ENCODE measurements around the gene ARMCX5. TPM values are rescaled to one million over a fixed set of nuclear protein-coding genes. Genes with fewer than 3 reads are reported as not detected.

Gene ARMCX5
- total and polyA plus RNA-seq, 2 donors (not counting 3 experiments of a cell fraction or from before 2014, with no cell fraction given), result 8.0 to 10.3 TPM

DNA sequence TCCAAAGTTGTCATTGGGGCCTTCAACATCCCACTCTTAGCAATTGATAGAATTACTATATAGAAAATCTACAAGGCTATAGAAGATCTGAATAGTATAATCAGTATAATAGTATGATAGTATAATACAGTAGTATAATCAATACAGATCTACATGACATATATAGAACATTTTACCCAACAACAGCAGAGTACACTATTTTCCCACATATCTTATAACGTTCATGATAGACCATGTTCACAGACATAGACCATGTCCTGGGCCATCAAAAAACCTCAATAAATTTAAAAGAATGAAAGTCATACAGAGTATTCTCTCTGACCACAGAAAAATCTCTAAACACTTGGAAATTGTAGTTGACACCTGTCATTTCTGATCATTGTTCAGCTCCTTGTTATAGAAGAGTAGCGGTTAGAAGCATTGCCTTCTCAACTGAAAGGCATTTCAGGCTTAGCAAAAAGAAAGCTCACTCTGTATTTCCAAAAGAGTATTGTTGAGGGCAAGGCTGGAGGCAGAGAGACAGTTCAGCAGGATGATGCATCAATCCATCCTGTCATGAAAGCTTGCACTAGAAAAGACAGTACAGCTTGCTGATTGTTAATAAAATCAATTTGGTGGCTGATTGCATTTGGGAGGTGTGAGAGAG, 38.8 kb upstream of the ARMCX5 start:
- Histone ChIP-seq H3K9ac (replicated peaks; ENCODE audit: extremely low read depth, insufficient read depth, low read length) (no peak overlapping the region), H2AFZ (ENCODE audit: low read depth, low read length) (no peak overlapping the region), H3K4me1 (ENCODE audit: control insufficient read depth, extremely low read depth, insufficient read depth, low read length) (no peaks in the 10 kb centered on the region), H3K27ac (ENCODE audit: insufficient read depth, low read depth, low read length) (no peak overlapping the region), H4K20me1 (replicated peaks; ENCODE audit: control insufficient read depth, extremely low read depth, insufficient read depth, low read length) (no peaks in the 10 kb centered on the region), H3K9me1 (replicated peaks; ENCODE audit: control insufficient read depth, extremely low read depth, insufficient read depth, low read length) (no peaks in the 10 kb centered on the region), H3K9me3 (replicated peaks; ENCODE audit: control insufficient read depth, insufficient read depth, low read length) (no peaks in the 10 kb centered on the region), H3K27me3 (ENCODE audit: control insufficient read depth in 2 of 2, insufficient read depth in 2 of 2, low read length in 2 of 2) (no peaks in the 10 kb centered on the region), H3K4me3 (replicated peaks in 1 of 3; ENCODE audit: insufficient read depth in 1 of 3, low read depth in 1 of 3, low read length in 3 of 3) (no peak overlapping the region), H3K4me2 (ENCODE audit: insufficient read depth, low read length) (no peak overlapping the region), H3K36me3 (ENCODE audit: control insufficient read depth in 2 of 2, extremely low read depth in 1 of 2, insufficient read depth in 2 of 2, low read length in 2 of 2) (no peaks in the 10 kb centered on the region), H3K79me2 (ENCODE audit: control insufficient read depth, insufficient read depth, low read length) (no peaks in the 10 kb centered on the region)
- POLR2A ChIA-PET, result no interaction called here
- TF ChIP-seq POLR2A (IDR thresholded peaks at IDR 0.05; ENCODE audit: low read depth, low read length), result no peak
- TF ChIP-seq, protein P1, sequence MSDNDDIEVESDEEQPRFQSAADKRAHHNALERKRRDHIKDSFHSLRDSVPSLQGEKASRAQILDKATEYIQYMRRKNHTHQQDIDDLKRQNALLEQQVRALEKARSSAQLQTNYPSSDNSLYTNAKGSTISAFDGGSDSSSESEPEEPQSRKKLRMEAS (IDR thresholded peaks at IDR 0.05; ENCODE audit: insufficient read depth, insufficient read length), result no peak
- TF ChIP-seq FOS (IDR thresholded peaks at IDR 0.05; ENCODE audit: borderline replicate concordance, insufficient read depth, low read length), result no peak
- TF ChIP-seq, protein P2, sequence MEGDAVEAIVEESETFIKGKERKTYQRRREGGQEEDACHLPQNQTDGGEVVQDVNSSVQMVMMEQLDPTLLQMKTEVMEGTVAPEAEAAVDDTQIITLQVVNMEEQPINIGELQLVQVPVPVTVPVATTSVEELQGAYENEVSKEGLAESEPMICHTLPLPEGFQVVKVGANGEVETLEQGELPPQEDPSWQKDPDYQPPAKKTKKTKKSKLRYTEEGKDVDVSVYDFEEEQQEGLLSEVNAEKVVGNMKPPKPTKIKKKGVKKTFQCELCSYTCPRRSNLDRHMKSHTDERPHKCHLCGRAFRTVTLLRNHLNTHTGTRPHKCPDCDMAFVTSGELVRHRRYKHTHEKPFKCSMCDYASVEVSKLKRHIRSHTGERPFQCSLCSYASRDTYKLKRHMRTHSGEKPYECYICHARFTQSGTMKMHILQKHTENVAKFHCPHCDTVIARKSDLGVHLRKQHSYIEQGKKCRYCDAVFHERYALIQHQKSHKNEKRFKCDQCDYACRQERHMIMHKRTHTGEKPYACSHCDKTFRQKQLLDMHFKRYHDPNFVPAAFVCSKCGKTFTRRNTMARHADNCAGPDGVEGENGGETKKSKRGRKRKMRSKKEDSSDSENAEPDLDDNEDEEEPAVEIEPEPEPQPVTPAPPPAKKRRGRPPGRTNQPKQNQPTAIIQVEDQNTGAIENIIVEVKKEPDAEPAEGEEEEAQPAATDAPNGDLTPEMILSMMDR (IDR thresholded peaks at IDR 0.05; ENCODE audit: extremely low read depth in 1 of 2, insufficient read depth in 1 of 2, low read depth in 1 of 2, low read length in 2 of 2), result no peak
- TF ChIP-seq MYC (IDR thresholded peaks at IDR 0.05; ENCODE audit: low read depth, low read length), result no peak
- TF ChIP-seq GATA2 (IDR thresholded peaks at IDR 0.05; ENCODE audit: insufficient read depth, insufficient read length, low read depth, low read length), result no peak
- TF ChIP-seq JUN (IDR thresholded peaks at IDR 0.05; ENCODE audit: borderline replicate concordance, insufficient read depth, insufficient read length, low read depth), result no peak
- TF ChIP-seq POLR2AphosphoS5 (IDR thresholded peaks at IDR 0.05; ENCODE audit: insufficient read depth, low read depth, low read length), result no peak
- no peak for TF ChIP-seq EZH2 (IDR thresholded peaks at IDR 0.05; ENCODE audit: borderline replicate concordance, low read depth, low read length, severe bottlenecking)
- CTCF ChIA-PET, result no interaction called here
- intact Hi-C loops (cut with micrococcal nuclease), result no loop called here
- FAIRE-seq (no peak), DNase-seq (ENCODE audit: low read depth, low spot score) (no peak)
- no TSS peak for BruUV-seq (replicated peaks)
- dilution Hi-C loops (cut with MboI; ENCODE audit: extremely low pct_ligation_motif_present, low sequenced_read_pairs), result no loop called here
